ENCODE measurements around the gene CEP44.

DNA sequence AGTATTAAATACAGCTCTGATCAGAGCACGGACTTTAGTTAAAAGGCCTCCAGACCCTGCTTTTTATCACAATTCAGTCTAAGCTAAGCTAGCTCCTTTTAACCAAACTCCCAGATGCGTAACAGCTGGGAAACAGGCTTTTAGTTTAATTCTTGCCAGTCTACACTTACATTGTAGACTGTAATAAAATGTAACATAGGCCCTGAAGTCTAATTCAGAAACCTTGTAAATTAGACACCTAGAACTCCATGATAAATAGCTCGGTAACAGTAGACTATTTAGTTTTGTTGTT is 20.3 kb upstream of the CEP44 start:
- no peak for TF ChIP-seq POLR2A (IDR thresholded peaks at IDR 0.05; ENCODE audit: low read depth, low read length)
- no peak for TF ChIP-seq TAF1 (IDR thresholded peaks at IDR 0.05; ENCODE audit: low read depth, low read length)
- no peak for TF ChIP-seq POLR2AphosphoS5 (IDR thresholded peaks at IDR 0.05; ENCODE audit: low read depth, low read length)
- TF ChIP-seq SPI1 (IDR thresholded peaks at IDR 0.05; ENCODE audit: low read depth, low read length), result no peak
- TF ChIP-seq PAX5 (IDR thresholded peaks at IDR 0.05; ENCODE audit: insufficient read depth, low read length, severe bottlenecking), result no peak
